GF-D8 (cell line): ENCODE data around the gene AGRP.

Experiments
- DNase-seq: peaks from one replicate; lab custom pipeline; 2025; lab: John Stamatoyannopoulos, UW

AGRP gene

GRCh38 chr16:67463059-67463458 is 20.3 kb downstream of the AGRP start:
- DNase-seq: no peak

- DNase-seq: no peak
Measured at GRCh38 chr16:67462279-67462655, 21.1 kb downstream of the AGRP start.

- DNase-seq: no peak
Measured at GRCh38 chr16:67461600-67462278, 21.6 kb downstream of the AGRP start.

DNA sequence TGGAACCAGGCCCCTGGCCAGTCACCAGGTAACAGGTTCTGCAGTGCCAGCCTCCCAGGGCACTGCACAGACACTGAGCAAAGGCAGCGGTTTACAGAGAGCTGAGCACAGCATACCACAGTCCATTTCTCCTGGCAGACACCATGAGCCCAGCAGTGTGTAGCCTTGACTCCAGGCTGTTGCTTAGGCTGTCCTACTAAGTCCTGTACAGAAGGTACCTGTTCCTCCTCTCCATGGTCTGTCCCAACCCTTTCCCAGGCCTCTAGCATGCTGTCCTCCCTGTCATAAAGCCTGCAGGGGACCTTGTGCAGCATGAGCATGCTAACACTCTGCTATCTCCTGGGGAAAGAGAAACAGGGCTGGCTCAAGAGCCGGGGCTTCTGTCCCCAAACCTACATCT is 22.4 kb downstream of the AGRP start:
- no peak for DNase-seq

- DNase-seq: no peak
Measured at GRCh38 chr16:67460168-67460567, 23.2 kb downstream of the AGRP start.

GRCh38 chr16:67459861-67460150 is 23.5 kb downstream of the AGRP start:
- no peak for DNase-seq

GRCh38 chr16:67459066-67459860 is 24.1 kb downstream of the AGRP start:
- no peak for DNase-seq

GRCh38 chr16:67458121-67458641 is 25.2 kb downstream of the AGRP start:
- no peak for DNase-seq

DNA sequence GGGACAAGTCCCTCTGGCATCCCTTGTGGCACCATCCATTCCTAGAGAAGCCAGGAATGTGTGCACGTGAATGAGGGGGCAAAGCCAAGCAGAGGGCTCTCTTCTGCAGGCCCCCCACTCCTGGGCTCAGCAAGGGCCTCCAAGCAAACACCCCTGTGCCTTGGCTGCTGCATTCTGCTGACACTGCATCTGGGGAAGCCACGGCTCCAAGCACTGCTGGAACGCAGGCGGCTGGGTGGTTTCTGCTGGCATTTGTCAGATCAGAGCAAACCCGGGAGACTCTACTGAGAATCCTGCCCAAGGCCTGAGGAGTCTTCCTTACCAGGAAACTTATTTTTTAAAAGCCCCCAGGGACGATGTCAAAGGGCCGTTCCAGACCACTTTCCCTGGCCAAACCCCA is 25.7 kb downstream of the AGRP start:
- no peak for DNase-seq

DNA sequence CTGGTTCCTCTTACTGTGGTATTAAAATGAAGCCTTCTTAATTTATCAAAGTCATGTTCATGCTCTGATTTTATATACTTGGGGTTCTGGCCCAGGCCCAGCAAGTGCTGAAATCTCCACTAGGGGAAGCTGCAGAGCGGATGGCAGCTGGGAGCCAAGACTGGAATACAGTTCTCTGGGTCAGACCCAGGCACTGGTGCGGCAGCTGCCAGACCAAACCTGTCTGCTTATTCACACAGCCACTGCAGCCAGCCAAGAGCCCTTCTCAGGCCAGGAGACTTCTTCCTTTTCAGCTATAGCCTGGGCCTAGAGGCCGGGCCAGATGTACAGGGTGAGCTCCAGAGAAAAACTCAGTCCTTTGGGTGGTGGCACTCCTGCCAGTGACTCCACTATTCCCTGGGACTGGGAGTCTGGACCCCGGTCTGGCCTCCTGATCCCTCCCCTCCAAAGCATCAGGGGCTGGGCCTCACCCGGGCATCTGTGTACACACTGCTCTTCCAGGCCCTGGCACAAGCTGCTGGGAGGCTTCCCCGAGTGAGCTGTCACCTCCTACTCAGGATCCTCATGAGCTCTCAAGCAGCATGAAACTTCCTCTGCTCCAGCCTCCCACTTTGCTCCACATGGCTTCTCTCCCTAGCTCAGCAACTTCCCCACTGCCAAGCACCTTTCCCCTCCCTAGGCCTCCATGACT is 26.8 kb downstream of the AGRP start:
- DNase-seq: no peak

GRCh38 chr16:67454852-67455251 is 28.5 kb downstream of the AGRP start:
- DNase-seq: no peak

GRCh38 chr16:67454104-67454503 is 29.2 kb downstream of the AGRP start:
- DNase-seq: no peak

DNA sequence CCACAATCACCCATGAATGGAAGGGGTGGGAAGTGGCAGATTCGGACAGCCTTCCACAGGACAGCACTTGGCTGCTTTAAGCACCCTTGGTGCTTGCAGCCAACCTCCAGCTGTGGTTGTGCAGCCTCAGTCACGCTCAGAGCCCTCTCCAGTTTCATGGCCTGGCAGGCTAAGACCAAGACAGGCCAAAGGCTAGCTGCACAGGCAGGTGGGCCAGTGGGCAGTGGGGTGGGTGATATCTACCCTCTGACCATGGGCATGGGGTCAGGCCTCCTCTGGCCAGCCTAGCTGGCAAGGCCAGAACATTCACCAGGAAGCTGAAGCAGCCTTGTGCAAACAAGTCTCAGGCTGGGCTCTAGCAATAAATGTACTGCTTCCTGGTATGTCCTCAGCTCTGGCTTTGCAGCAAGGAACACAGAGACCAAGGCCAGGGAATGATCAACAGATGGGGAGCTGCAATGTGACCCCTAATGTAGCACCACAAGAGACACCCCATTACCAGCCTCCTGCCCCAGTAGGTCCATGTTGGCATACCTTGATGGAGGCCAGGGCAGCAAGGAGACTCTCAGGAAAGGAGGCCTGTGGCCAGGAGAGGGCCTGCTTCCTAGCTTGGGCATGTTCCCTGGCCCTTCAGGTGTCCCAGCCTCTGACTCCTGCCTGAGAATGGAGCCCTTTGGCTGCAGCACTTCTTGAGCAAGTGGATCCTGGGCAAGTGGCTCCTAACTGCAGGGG is 31.5 kb downstream of the AGRP start:
- DNase-seq: no peak

GRCh38 chr16:67451061-67451703 is 32.2 kb downstream of the AGRP start:
- no peak for DNase-seq

- DNase-seq: no peak
Measured at GRCh38 chr16:67449739-67450138, 33.6 kb downstream of the AGRP start.

DNA sequence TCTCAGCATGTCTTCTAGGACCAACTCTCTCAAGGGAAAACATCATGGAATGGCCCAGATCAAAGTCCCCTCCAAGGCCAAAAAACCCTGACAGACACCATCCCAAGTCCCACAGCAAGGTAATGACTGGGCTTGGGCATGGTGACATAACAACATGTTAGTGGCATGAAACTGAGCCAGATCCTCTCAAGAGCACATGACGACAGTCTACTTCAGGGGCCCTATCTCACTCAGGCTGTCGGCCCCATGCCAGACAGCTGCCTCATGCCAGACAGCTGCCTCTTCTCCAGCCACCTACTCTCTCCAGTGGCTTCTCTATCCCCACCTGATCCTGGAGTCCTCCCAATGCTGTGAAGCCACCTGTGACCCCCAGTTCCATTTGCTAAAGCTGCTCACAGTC is 34.0 kb downstream of the AGRP start:
- no peak for DNase-seq

GRCh38 chr16:67448580-67448979 is 34.8 kb downstream of the AGRP start:
- DNase-seq: no peak

- DNase-seq: no peak
Measured at GRCh38 chr16:67447508-67448076, 35.8 kb downstream of the AGRP start.

- DNase-seq: no peak
Measured at GRCh38 chr16:67446968-67447507, 36.3 kb downstream of the AGRP start.

- no peak for DNase-seq
Measured at GRCh38 chr16:67445913-67446907, 37.1 kb downstream of the AGRP start.
